Adrenal gland (tissue), 12 donors: Measurements from ENCODE around the gene PTPN22. TPM values are rescaled to one million over a fixed set of nuclear protein-coding genes. Genes with fewer than 3 reads are reported as not detected.

ENCODE experiments used
- DNase-seq, 7 donors: peaks; one replicate each; pipeline ENCODE4 v3.0.0-alpha.2; 2019 to 2020
- H3K27ac ChIP-seq, 5 donors: fragments of 200-600 bp; sonication (generic) in 4 of 5; 1 replicate in 3 of 5; 2 replicates in 2 of 5; pipeline versions ENCODE4 v1.5.1 to v1.8.0; 2016 to 2020; ENCODE audit warnings: mild to moderate bottlenecking in 1 of 5
- H3K27me3 ChIP-seq: fragments of 200-600 bp; 2 replicates; pipeline ENCODE4 v1.8.0; 2021
- H3K36me3 ChIP-seq, 2 donors: fragments of 200-600 bp; replicated peaks in 1 of 2; 1 replicate in 1 of 2; 2 replicates in 1 of 2; pipeline versions ENCODE4 v1.5.1 to v1.8.0; 2018 to 2022
- H3K4me1 ChIP-seq, 2 donors: fragments of 200-600 bp; replicated peaks in 1 of 2; 1 replicate in 1 of 2; 2 replicates in 1 of 2; pipeline versions ENCODE4 v1.5.1 to v1.8.0; 2018 to 2021
- H3K4me3 ChIP-seq, 4 donors: fragments of 200-600 bp; sonication (generic) in 3 of 4; one replicate each; pipeline ENCODE4 v1.5.1; 2016 to 2018
- H3K9me3 ChIP-seq, 3 donors: fragments of 200-600 bp; sonication (generic) in 1 of 3; replicated peaks in 1 of 3; 1 replicate in 2 of 3; 2 replicates in 1 of 3; pipeline versions ENCODE4 v1.5.1 to v1.8.0; 2016 to 2021
- POLR2A ChIP-seq, 2 donors: fragments of 450-650 bp; IDR thresholded peaks; one replicate each; pipeline ENCODE4 v1.6.1; 2017; ENCODE audit warnings: antibody characterized with exemption in 2 of 2, mild to moderate bottlenecking in 2 of 2, moderate library complexity in 1 of 2
- WGBS, 4 donors: extraction: QIAGEN DNeasy Blood & Tissue Kit in 2 of 4; methylation state at CpG; one replicate each; pipeline versions ENCODE4 v1.1.5 to v1.1.7; 2013 to 2017; 5-methylcytosine and 5-hydroxymethylcytosine counted together
- intact Hi-C, 2 donors: fragments of 100-400 bp; cut with DNase I; formaldehyde crosslinking; loops; one replicate each; pipeline versions ENCODE4 v1.14.1 to v1.15.0; 2022 to 2023
- polyA plus RNA-seq, 3 donors: library from polyadenylated mRNA; stranded (reverse); fragments of 200-250 nt in 2 of 3; fragments of 350-450 nt in 1 of 3; fragmentation: Illumina TruSeq in 1 of 3; extraction: RNeasy Lipid Tissue Mini Kit (QIAGEN cat#74804) in 1 of 3; gene quantifications; one replicate each; pipeline ENCODE4 v1.2.3, GENCODE V29; 2013 to 2014
- total RNA-seq, 9 donors: library from RNA; depleted of rRNA in 4 of 9; stranded (reverse); fragments of >200 nt in 4 of 9; fragments of 120-200 nt in 1 of 9; fragmentation: NEBNext Ultra II Directional in 1 of 9; extraction: Animal tissue kit (Norgen Biotek cat#: 25700) in 1 of 9; gene quantifications; one replicate each; pipeline versions ENCODE4 v1.1.0 to v1.2.4, GENCODE V29; 2013 to 2023
- TF ChIP-seq, protein P1 (sequence below), 6 experiments: fragments of 450-650 bp in 4 of 6; fragments of 200-600 bp in 2 of 6; sonication (generic) in 1 of 6; IDR thresholded peaks; 1 replicate in 5 of 6; 2 replicates in 1 of 6; pipeline versions ENCODE4 v1.5.1 to v1.8.0; 2016 to 2021; ENCODE audit warnings: antibody characterized with exemption in 6 of 6, mild to moderate bottlenecking in 2 of 6, moderate library complexity in 1 of 6
- donor health status: healthy with polysubstance abuse.
- donor health status: Bipolar disorder and iron deficiency.
- donor health status: DM: yes; HTN: yes; CAD: no.
- donor health status: DM: no; HTN: no; CAD: no.
- donor health status: DM: no; HTN: no; CAD: no.
- donor health status: DM: yes; HTN: yes; CAD: no.

Gene PTPN22
- total and polyA plus RNA-seq, 12 donors: 0.28 to 6.2 (median 2.7) TPM

DNA sequence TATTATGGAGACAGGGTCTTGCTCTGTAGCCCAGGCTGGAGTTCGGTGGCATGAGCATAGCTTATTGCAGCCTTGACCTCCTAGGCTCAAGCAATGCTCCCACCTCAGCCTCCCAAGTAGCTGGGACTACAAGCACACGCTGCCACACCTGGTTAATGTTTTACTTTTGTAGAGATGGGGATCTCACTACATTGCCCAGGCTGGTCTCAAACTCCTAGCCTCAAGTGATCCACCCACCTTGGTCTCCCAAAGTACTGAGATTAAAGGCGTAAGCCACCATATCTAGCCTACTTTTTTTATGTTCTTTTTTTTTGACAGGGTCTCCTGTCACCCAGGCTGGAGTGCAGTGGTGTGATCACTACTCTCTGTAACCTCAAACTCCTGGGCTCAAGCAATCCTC, 21.8 kb upstream of the PTPN22 start:
- TF ChIP-seq POLR2A (IDR thresholded peaks at IDR 0.05): no peak
- TF ChIP-seq, protein P1, sequence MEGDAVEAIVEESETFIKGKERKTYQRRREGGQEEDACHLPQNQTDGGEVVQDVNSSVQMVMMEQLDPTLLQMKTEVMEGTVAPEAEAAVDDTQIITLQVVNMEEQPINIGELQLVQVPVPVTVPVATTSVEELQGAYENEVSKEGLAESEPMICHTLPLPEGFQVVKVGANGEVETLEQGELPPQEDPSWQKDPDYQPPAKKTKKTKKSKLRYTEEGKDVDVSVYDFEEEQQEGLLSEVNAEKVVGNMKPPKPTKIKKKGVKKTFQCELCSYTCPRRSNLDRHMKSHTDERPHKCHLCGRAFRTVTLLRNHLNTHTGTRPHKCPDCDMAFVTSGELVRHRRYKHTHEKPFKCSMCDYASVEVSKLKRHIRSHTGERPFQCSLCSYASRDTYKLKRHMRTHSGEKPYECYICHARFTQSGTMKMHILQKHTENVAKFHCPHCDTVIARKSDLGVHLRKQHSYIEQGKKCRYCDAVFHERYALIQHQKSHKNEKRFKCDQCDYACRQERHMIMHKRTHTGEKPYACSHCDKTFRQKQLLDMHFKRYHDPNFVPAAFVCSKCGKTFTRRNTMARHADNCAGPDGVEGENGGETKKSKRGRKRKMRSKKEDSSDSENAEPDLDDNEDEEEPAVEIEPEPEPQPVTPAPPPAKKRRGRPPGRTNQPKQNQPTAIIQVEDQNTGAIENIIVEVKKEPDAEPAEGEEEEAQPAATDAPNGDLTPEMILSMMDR (IDR thresholded peaks at IDR 0.05): no peak
- Histone ChIP-seq H3K27ac (no peak overlapping the region), H3K27me3 (no peaks in the 10 kb centered on the region), H3K4me1 (no peaks in the 10 kb centered on the region), H3K9me3 (no peaks in the 10 kb centered on the region), H3K4me3 (no peak overlapping the region), H3K36me3 (peaks cover 0 to 34% of the 10 kb centered on the region in 2 donors)
- no peak for DNase-seq
- intact Hi-C loops: no loop called here
- 79 to 96% (median 90%) methylated on average over 3 of the region's 3 CpGs for WGBS, 4 donors

DNA sequence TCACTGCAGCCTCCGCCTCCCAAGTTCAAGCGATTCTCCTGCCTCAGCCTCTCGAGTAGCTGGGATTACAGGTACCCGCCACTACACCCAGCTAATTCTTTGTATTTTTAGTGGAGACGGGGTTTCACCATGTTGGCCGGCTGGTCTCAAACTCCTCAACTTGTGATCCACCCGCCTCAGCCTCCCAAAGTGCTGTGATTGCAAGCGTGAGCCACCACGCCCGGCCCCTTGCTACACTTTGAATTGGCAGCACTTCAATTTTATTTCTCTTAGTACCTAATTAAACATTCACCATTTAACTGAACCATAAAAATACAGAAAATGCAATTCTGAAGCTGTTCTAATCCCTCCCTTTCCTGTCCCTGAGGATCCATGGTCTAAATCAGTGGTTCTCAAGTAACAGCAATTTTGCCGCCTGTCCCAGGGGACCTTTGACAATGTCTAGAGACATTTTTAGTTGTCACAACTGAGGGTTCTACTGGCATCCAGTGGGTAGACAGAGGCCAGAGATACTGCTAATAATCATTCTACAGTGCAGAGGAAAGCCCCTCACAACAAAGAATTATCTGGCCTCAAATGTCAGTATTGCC, 20.2 kb upstream of the PTPN22 start:
- Histone ChIP-seq H3K9me3 (no peaks in the 10 kb centered on the region), H3K27me3 (no peaks in the 10 kb centered on the region), H3K4me1 (no peaks in the 10 kb centered on the region), H3K27ac (no peak overlapping the region), H3K36me3 (peaks cover 0 to 19% of the 10 kb centered on the region in 2 donors), H3K4me3 (no peak overlapping the region)
- 89 to 91% (median 90%) methylated on average over 10 to 11 of the region's 11 CpGs for WGBS, 4 donors
- DNase-seq: no peak
- TF ChIP-seq, protein P1 (IDR thresholded peaks at IDR 0.05): no peak
- no peak for TF ChIP-seq POLR2A (IDR thresholded peaks at IDR 0.05)
- intact Hi-C loops: no loop called here

DNA sequence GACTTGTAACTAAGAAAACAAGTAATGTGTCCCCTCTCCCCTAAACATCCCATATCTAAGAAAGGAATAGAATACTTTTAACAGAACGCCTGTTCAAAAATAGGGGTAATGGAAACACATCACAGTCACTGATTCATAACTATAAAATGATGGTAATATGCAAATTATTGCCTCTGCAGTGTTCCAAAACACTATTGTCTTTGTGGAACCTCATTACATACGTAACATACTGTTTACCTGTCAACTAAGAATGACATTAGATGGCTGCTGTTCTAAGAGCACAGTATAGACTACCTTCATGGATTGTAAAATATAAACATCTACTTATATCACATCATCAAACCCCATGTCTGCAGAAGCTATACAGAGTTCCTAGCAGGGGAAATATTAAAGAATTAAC, 19.3 kb upstream of the PTPN22 start:
- WGBS, 4 donors: 64 to 72% (median 69%) methylated on average over 2 of the region's 2 CpGs
- intact Hi-C loops: no loop called here
- Histone ChIP-seq H3K36me3 (peaks cover 0 to 14% of the 10 kb centered on the region in 2 donors), H3K9me3 (no peaks in the 10 kb centered on the region), H3K27me3 (no peaks in the 10 kb centered on the region), H3K4me3 (no peak overlapping the region), H3K4me1 (no peaks in the 10 kb centered on the region), H3K27ac (no peak overlapping the region)
- no peak for TF ChIP-seq POLR2A (IDR thresholded peaks at IDR 0.05)
- no peak for DNase-seq

DNA sequence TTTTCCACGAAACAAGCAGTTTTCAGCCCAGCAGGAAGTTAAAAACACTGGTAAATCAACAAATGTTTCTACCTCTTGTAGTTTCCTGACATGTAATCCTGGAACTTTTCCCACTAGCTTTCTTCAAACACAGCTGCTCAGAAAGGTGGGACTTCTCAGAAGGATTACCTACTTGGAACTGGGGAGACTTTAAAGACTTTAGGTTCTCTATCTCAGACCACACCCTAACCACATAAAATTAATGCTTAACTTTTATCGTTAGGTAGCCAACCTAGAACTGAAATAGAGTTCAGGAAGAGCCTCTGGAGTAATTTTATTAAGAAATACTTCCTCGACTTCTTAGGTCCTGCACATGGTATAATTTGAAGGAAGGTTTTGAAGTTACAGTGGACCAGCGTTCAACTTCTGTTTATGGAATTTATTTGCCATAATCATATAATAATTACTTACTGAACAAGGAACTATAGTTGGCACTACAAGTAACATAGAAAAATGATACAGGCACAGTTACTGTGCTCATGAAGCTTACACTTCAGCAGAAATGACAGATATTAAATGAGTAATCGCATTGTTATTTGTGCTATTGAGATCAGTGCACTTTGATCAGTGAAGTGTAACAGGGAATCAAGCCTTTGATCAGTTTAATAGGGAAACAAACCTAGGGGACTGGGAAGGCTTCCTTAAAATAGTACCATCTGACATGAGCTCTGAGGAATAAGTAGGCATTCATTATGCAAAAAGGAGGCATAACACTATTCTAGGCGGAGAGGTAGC, 16.1 kb upstream of the PTPN22 start, which contains the start of gene BCL2L15:
TSS of gene BCL2L15 (minus strand) at position 180 of the 774 bp plus-strand sequence. CDS start 206 bp downstream, outside the sequence.
- Histone ChIP-seq H3K27me3 (no peaks in the 10 kb centered on the region), H3K4me1 (no peaks in the 10 kb centered on the region), H3K4me3 (no peak within 1 kb of the TSS), H3K9me3 (no peaks in the 10 kb centered on the region), H3K27ac (no peak within 1 kb of the TSS), H3K36me3 (no peaks in the 10 kb centered on the region)
- 73 to 84% (median 78%) methylated on average over 6 of the region's 6 CpGs for WGBS, 4 donors
- intact Hi-C loops: no loop called here
- DNase-seq: no peak
- no peak for TF ChIP-seq POLR2A (IDR thresholded peaks at IDR 0.05)
- TF ChIP-seq, protein P1 (IDR thresholded peaks at IDR 0.05): no peak
